Measurements from ENCODE around the gene SLC12A8. TPM values are rescaled to one million over a fixed set of nuclear protein-coding genes. Genes with fewer than 3 reads are reported as not detected.
A peak's percentile ranks its signal among the peaks of the same experiment; 100 is the strongest.

The SLC12A8 gene
- total RNA-seq, 4 donors from 2014 or later = 2.3 to 13.1 (median 3.9) TPM

- 93 to 97% methylated on average over 8 of the region's 8 CpGs for WGBS, 2 donors
- no peak for DNase-seq (ENCODE audit: low spot score in 2 of 2)
- H3K4me3 ChIP-seq (ENCODE audit: low read depth, poor library complexity, severe bottlenecking) = no peak overlapping the region
- intact Hi-C loops (cut with DNase I; ENCODE audit: low total_unique reads) = no loop called here
- TF ChIP-seq POLR2A (IDR thresholded peaks at IDR 0.05) (no peak), CTCF (IDR thresholded peaks at IDR 0.05) (no peak)
Measured at GRCh38 chr3:125118600-125118999, 93.9 kb downstream of the SLC12A8 start.

GRCh38 chr3:125117631-125118191, 94.8 kb downstream of the SLC12A8 start:
- no peak for TF ChIP-seq CTCF (IDR thresholded peaks at IDR 0.05)
- no peak for TF ChIP-seq POLR2A (IDR thresholded peaks at IDR 0.05)
- DNase-seq (ENCODE audit: low spot score in 2 of 2) = no peak
- intact Hi-C loops (cut with DNase I; ENCODE audit: low total_unique reads) = no loop called here
- no peak overlapping the region for H3K4me3 ChIP-seq (ENCODE audit: low read depth, poor library complexity, severe bottlenecking)
- 76 to 83% methylated on average over 4 of the region's 4 CpGs for WGBS, 2 donors

- peak in 1 of 2 donors; percentile 30 for DNase-seq (ENCODE audit: low spot score in 2 of 2)
- intact Hi-C loops (cut with DNase I; ENCODE audit: low total_unique reads) = no loop called here
- 51% methylated on average over 6 of the region's 6 CpGs for WGBS, 2 donors
- no peak for TF ChIP-seq POLR2A (IDR thresholded peaks at IDR 0.05)
- no peak overlapping the region for H3K4me3 ChIP-seq (ENCODE audit: low read depth, poor library complexity, severe bottlenecking)
Measured at GRCh38 chr3:125116311-125117080, 96.1 kb downstream of the SLC12A8 start.

GRCh38 chr3:125115640-125116039, 96.9 kb downstream of the SLC12A8 start:
- no peak for DNase-seq (ENCODE audit: low spot score in 2 of 2)
- WGBS, 2 donors = 61 to 63% methylated on average over 9 of the region's 9 CpGs
- intact Hi-C loops (cut with DNase I; ENCODE audit: low total_unique reads) = no loop called here
- TF ChIP-seq CTCF (IDR thresholded peaks at IDR 0.05) (no peak), POLR2A (IDR thresholded peaks at IDR 0.05) (no peak)
- no peak overlapping the region for H3K4me3 ChIP-seq (ENCODE audit: low read depth, poor library complexity, severe bottlenecking)

- DNase-seq (ENCODE audit: low spot score in 2 of 2) = no peak
- TF ChIP-seq POLR2A (IDR thresholded peaks at IDR 0.05) (no peak), CTCF (IDR thresholded peaks at IDR 0.05) (no peak)
- intact Hi-C loops (cut with DNase I; ENCODE audit: low total_unique reads) = no loop called here
- H3K4me3 ChIP-seq (ENCODE audit: low read depth, poor library complexity, severe bottlenecking) = no peak overlapping the region
- 17 to 35% methylated on average over 1 of the region's 1 CpG for WGBS, 2 donors
Measured at GRCh38 chr3:125112981-125113380, 99.6 kb downstream of the SLC12A8 start.

GRCh38 chr3:125110876-125111480, 101.6 kb downstream of the SLC12A8 start:
- intact Hi-C loops (cut with DNase I; ENCODE audit: low total_unique reads) = no loop called here
- DNase-seq (ENCODE audit: low spot score in 2 of 2) = no peak
- WGBS, 2 donors = 83 to 89% methylated on average over 3 of the region's 3 CpGs
- TF ChIP-seq CTCF (IDR thresholded peaks at IDR 0.05) (no peak), POLR2A (IDR thresholded peaks at IDR 0.05) (no peak)
- no peak overlapping the region for H3K4me3 ChIP-seq (ENCODE audit: low read depth, poor library complexity, severe bottlenecking)
